WTC11 (cell line): ENCODE measurements around the gene ENHO. TPM values are rescaled to one million over a fixed set of nuclear protein-coding genes. Genes with fewer than 3 reads are reported as not detected.

Experiments
- ATAC-seq: fragments of 200-7000 bp; cut with Tn5 transposase; 2 replicates; pipeline ENCODE4 v1.10.0; 2021; ENCODE audit warnings: mild to moderate bottlenecking, moderate library complexity
- CTCF ChIA-PET: fragments of 300-600 bp; sonication (Branson Sonifier 250); formaldehyde crosslinking; loops from one replicate; lab custom pipeline; 2021; ENCODE audit warnings: antibody characterized with exemption; lab: Charles Lee
- POLR2A ChIA-PET: fragments of 350-600 bp; sonication (Branson Sonifier 250); formaldehyde crosslinking; loops from one replicate; lab custom pipeline; 2021; ENCODE audit warnings: antibody characterized with exemption; lab: Charles Lee
- DNase-seq: peaks from one replicate; pipeline ENCODE4 v3.0.0; 2021; ENCODE audit warnings: low spot score
- H3K27ac Mint-ChIP-seq: 2 replicates; pipeline ENCODE4 v1.8.0; 2021; ENCODE audit warnings: mixed read lengths
- H3K27me3 Mint-ChIP-seq: 2 replicates; pipeline ENCODE4 v1.8.0; 2021; ENCODE audit warnings: low read depth, mild to moderate bottlenecking, moderate library complexity, mixed read lengths
- H3K36me3 Mint-ChIP-seq: 2 replicates; pipeline ENCODE4 v1.8.0; 2021; ENCODE audit warnings: mixed read lengths
- H3K4me1 Mint-ChIP-seq: 2 replicates; pipeline ENCODE4 v1.8.0; 2022; ENCODE audit warnings: mixed read lengths
- H3K4me3 Mint-ChIP-seq: 2 replicates; pipeline ENCODE4 v1.8.0; 2021; ENCODE audit warnings: mild to moderate bottlenecking, moderate library complexity, mixed read lengths
- H3K9me3 Mint-ChIP-seq: 2 replicates; pipeline ENCODE4 v1.8.0; 2021; ENCODE audit warnings: mixed read lengths
- AFF4 ChIP-seq: sonication (generic); formaldehyde crosslinking; IDR thresholded peaks from 2 replicates; pipeline ENCODE4 v1.8.1; 2023; ENCODE audit warnings: mild to moderate bottlenecking, missing genetic modification reagents, borderline replicate concordance
- ATF2 ChIP-seq: sonication (generic); formaldehyde crosslinking; IDR thresholded peaks from 2 replicates; pipeline ENCODE4 v1.8.1; 2022; ENCODE audit warnings: low read depth, missing genetic modification reagents, borderline replicate concordance
- ATF6 ChIP-seq: sonication (generic); formaldehyde crosslinking; IDR thresholded peaks from 2 replicates; pipeline ENCODE4 v1.8.1; 2023; ENCODE audit warnings: mild to moderate bottlenecking, missing genetic modification reagents
- CREM ChIP-seq: sonication (generic); formaldehyde crosslinking; IDR thresholded peaks from 2 replicates; pipeline ENCODE4 v1.8.1; 2022; ENCODE audit warnings: mild to moderate bottlenecking, missing genetic modification reagents, moderate library complexity
- E2F5 ChIP-seq: sonication (generic); formaldehyde crosslinking; IDR thresholded peaks from 2 replicates; pipeline ENCODE4 v1.8.1; 2022; ENCODE audit warnings: mild to moderate bottlenecking, moderate library complexity, missing genetic modification reagents
- FOXP4 ChIP-seq: sonication (generic); formaldehyde crosslinking; IDR thresholded peaks from 2 replicates; pipeline ENCODE4 v1.8.0; 2022; ENCODE audit warnings: mild to moderate bottlenecking, missing genetic modification reagents
- MLX ChIP-seq: sonication (generic); formaldehyde crosslinking; IDR thresholded peaks from 2 replicates; pipeline ENCODE4 v1.8.1; 2023; ENCODE audit warnings: mild to moderate bottlenecking, missing genetic modification reagents, moderate library complexity
- MXD4 ChIP-seq: fragments of 250-450 bp; sonication (Bioruptor Pico); IDR thresholded peaks from 2 replicates; pipeline ENCODE4 v1.8.0; 2021; ENCODE audit warnings: mild to moderate bottlenecking, moderate library complexity, borderline replicate concordance
- NFYB ChIP-seq: sonication (generic); formaldehyde crosslinking; conservative IDR thresholded peaks from 2 replicates; pipeline ENCODE4 v1.8.0; 2022; ENCODE audit warnings: low read depth, missing genetic modification reagents
- NR1H2 ChIP-seq: sonication (generic); formaldehyde crosslinking; IDR thresholded peaks from 2 replicates; pipeline ENCODE4 v1.9.0; 2021; ENCODE audit warnings: mild to moderate bottlenecking, moderate library complexity, missing genetic modification reagents
- NR2C2 ChIP-seq: sonication (generic); formaldehyde crosslinking; IDR thresholded peaks from 2 replicates; pipeline ENCODE4 v1.8.0; 2022; ENCODE audit warnings: mild to moderate bottlenecking, missing genetic modification reagents
- SMAD3 ChIP-seq: sonication (generic); formaldehyde crosslinking; IDR thresholded peaks from 2 replicates; pipeline ENCODE4 v1.8.0; 2022; ENCODE audit warnings: missing genetic modification reagents, mild to moderate bottlenecking, borderline replicate concordance
- SMAD4 ChIP-seq: sonication (generic); formaldehyde crosslinking; IDR thresholded peaks from 2 replicates; pipeline ENCODE4 v1.8.0; 2022; ENCODE audit warnings: mild to moderate bottlenecking, missing genetic modification reagents
- TP53 ChIP-seq: sonication (generic); formaldehyde crosslinking; IDR thresholded peaks from 2 replicates; pipeline ENCODE4 v1.8.1; 2023; ENCODE audit warnings: mild to moderate bottlenecking, missing genetic modification reagents
- ZNF219 ChIP-seq: sonication (generic); formaldehyde crosslinking; IDR thresholded peaks from 2 replicates; pipeline ENCODE4 v1.8.0; 2023; ENCODE audit warnings: missing genetic modification reagents, mild to moderate bottlenecking, borderline replicate concordance
- total RNA-seq: library from RNA; stranded (reverse); gene quantifications from 3 replicates; pipeline ENCODE4 v1.2.3, GENCODE V29; 2021

Gene ENHO
- total RNA-seq, 1 experiment from 2014 or later, result 28.3 TPM

GRCh38 chr9:34564617-34565016, 41.8 kb upstream of the ENHO start:
- no peak for DNase-seq
- ChIA-PET CTCF (interaction anchor here (1.0 to 8.5 kb wide), 6 partner anchors 11 to 138 kb away, joined by 3 to 112 read pairs (median 14); no protein-coding TSS in a partner anchor), POLR2A (no interaction called here)
- no peak overlapping the region for H3K4me3 Mint-ChIP-seq
- TF ChIP-seq FOXP4 (CRISPR knock-in tag) (no peak), AFF4 (CRISPR knock-in tag) (no peak), NR2C2 (CRISPR knock-in tag) (no peak), ATF2 (CRISPR knock-in tag) (no peak), ATF6 (CRISPR knock-in tag) (no peak), TP53 (CRISPR knock-in tag) (no peak), MXD4 (CRISPR knock-in tag) (no peak), CREM (no peak)
- no peak for ATAC-seq
- H3K9me3 Mint-ChIP-seq, result no peaks in the 10 kb centered on the region
- H3K27me3 Mint-ChIP-seq, result peaks cover 3% of the 10 kb centered on the region; the same call in 1 of the 2 replicates
- no peaks in the 10 kb centered on the region for H3K36me3 Mint-ChIP-seq
- H3K4me1 Mint-ChIP-seq, result peaks cover 29% of the 10 kb centered on the region
- no peak overlapping the region for H3K27ac Mint-ChIP-seq

GRCh38 chr9:34563262-34563661, 40.5 kb upstream of the ENHO start:
- Mint-ChIP-seq H3K27ac (no peak overlapping the region), H3K4me1 (peaks cover 32% of the 10 kb centered on the region), H3K36me3 (no peaks in the 10 kb centered on the region), H3K9me3 (no peaks in the 10 kb centered on the region), H3K27me3 (peaks cover 3% of the 10 kb centered on the region; the same call in 1 of the 2 replicates), H3K4me3 (no peak overlapping the region)
- ChIA-PET POLR2A (no interaction called here), CTCF (interaction anchor here (0.6 to 8.5 kb wide), 16 partner anchors 8 to 159 kb away, joined by 3 to 112 read pairs (median 4); partner anchors contain the start of gene ENHO)
- ATAC-seq, result no peak
- no peak for TF ChIP-seq FOXP4 (CRISPR knock-in tag)
- no peak for TF ChIP-seq ZNF219 (CRISPR knock-in tag)
- no peak for TF ChIP-seq SMAD3 (CRISPR knock-in tag)
- TF ChIP-seq SMAD4, result no peak
- TF ChIP-seq NR1H2 (CRISPR knock-in tag), result no peak
- TF ChIP-seq MLX, result no peak
- no peak for TF ChIP-seq NFYB (CRISPR knock-in tag)
- no peak for TF ChIP-seq E2F5 (CRISPR knock-in tag)
- no peak for DNase-seq
